ENCODE data around the gene ZEB1.

DNA sequence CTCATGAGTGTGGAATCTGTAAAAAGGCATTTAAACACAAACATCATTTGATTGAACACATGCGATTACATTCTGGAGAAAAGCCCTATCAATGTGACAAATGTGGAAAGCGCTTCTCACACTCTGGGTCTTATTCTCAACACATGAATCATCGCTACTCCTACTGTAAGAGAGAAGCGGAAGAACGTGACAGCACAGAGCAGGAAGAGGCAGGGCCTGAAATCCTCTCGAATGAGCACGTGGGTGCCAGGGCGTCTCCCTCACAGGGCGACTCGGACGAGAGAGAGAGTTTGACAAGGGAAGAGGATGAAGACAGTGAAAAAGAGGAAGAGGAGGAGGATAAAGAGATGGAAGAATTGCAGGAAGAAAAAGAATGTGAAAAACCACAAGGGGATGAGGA lies 207.7 kb downstream of the ZEB1 start:
- no peak for TF ChIP-seq CTCF (conservative IDR thresholded peaks at IDR 0.05 in 1 of 2, IDR thresholded peaks at IDR 0.05 in 1 of 2; ENCODE audit: low read depth in 1 of 2, low read length in 2 of 2)
- no peak for TF ChIP-seq EZH2 (IDR thresholded peaks at IDR 0.05; ENCODE audit: low read length, missing control alignments)

Measured in fibroblast of lung (primary cell).